Astrocyte of the spinal cord (primary cell): Measurements from ENCODE around the gene MCUR1.

Experiments
- DNase-seq: peaks from one replicate; pipeline ENCODE4 v3.0.0; 2011; ENCODE audit warnings: low read depth, low spot score
- H3K4me3 ChIP-seq: 2 replicates; pipeline ENCODE4 v1.5.1; 2011; ENCODE audit warnings: low read depth, mild to moderate bottlenecking, low read length, moderate library complexity
- in situ Hi-C: cut with HindIII; loops from 2 replicates; pipeline ENCODE4 v1.10.0; 2017; ENCODE audit warnings: low sequenced_read_pairs
- TF ChIP-seq, protein P1 (sequence below): IDR thresholded peaks from 2 replicates; pipeline ENCODE4 v1.5.1; 2012; ENCODE audit warnings: low read depth, mild to moderate bottlenecking, low read length, inconsistent platforms

Gene MCUR1

GRCh38 chr6:13800615-13801014, 13.7 kb downstream of the MCUR1 start:
- no peak overlapping the region for H3K4me3 ChIP-seq
- in situ Hi-C loops = no loop called here
- TF ChIP-seq, protein P1, sequence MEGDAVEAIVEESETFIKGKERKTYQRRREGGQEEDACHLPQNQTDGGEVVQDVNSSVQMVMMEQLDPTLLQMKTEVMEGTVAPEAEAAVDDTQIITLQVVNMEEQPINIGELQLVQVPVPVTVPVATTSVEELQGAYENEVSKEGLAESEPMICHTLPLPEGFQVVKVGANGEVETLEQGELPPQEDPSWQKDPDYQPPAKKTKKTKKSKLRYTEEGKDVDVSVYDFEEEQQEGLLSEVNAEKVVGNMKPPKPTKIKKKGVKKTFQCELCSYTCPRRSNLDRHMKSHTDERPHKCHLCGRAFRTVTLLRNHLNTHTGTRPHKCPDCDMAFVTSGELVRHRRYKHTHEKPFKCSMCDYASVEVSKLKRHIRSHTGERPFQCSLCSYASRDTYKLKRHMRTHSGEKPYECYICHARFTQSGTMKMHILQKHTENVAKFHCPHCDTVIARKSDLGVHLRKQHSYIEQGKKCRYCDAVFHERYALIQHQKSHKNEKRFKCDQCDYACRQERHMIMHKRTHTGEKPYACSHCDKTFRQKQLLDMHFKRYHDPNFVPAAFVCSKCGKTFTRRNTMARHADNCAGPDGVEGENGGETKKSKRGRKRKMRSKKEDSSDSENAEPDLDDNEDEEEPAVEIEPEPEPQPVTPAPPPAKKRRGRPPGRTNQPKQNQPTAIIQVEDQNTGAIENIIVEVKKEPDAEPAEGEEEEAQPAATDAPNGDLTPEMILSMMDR = no peak
- no peak for DNase-seq

- in situ Hi-C loops = no loop called here
These were observed 17.6 kb downstream of the MCUR1 start for GRCh38 chr6:13796781-13797180.

DNA sequence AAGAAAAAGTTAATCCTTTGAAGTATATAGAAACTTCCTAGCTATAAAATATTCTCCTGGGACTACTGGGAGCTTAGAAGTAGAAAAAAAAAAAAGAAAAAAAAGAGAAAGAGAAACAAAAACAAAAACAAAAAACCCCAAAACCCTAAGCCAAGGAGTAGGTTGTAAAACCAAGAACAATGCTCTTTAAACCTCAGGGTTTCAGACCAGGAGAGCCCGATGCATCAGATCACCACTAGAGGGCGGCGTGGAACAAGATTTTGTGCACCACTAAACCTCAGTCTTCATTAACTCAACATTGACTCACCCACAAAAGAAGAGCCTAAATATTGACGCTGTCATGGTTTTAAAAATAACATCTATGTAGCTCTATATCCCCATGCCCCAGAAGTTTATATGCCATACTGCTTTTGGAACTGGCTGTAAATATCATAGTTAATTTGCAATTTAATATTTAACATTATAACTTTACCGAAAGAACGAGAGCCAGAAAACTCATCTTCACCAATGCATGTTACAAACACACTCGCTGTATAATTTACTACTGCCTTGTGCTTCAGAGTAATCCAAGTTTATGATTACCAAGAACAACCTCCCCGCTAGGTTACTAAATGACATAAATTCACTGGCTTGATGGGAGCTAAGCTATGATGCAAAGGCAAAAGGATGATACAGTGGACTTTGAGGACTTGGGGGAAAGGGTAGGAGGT, 19.2 kb downstream of the MCUR1 start:
- peak; percentile 82 for DNase-seq
- no peak overlapping the region for H3K4me3 ChIP-seq
- TF ChIP-seq, protein P1 = peak; percentile 97
- in situ Hi-C loops = no loop called here

More at GRCh38 chr6:13796781-13797180, 17.6 kb downstream of the MCUR1 start:
- H3K4me3 ChIP-seq = no peak overlapping the region
- TF ChIP-seq, protein P1 = no peak
- no peak for DNase-seq

DNA sequence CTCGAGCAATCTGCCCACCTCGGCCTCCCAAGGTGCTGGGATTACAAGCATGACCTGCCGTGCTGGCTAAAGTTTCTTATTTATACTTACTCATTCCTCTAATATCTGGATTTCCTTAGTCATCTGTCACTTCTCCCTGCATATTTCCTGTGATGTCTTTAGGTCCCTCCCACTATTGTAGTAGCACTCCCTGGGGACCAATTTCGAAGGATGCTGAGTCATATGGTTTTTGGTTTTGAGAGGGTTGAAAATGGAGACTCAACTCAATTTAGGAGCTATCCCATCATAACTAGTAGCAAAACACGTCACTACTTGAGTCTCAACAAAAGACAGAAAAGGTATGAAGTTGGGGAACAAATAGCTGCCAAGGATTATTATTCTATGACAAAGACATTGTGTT, 20.2 kb downstream of the MCUR1 start:
- no peak overlapping the region for H3K4me3 ChIP-seq
- in situ Hi-C loops = no loop called here
- TF ChIP-seq, protein P1 = no peak
- peak; percentile 74 for DNase-seq

DNA sequence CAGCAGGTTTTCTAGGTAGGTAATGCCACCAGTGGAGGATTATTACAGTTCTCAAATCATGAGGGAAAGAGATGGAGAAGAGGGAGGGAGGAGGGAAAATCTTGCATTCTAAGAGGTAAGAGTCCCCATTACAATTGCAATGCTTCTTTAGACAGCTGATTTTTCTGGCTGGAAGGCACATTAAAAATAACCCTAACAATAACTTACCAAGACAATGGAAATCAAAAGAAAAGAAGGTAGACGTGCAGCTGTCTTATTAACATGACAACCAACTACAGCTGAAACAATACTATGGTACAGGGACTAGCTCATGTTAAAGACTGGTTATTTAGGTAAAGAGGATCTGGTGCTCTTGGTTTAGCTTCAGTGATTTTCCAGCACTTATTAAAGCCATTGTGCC, 24.6 kb downstream of the MCUR1 start:
- no peak for DNase-seq
- TF ChIP-seq, protein P1 = no peak
- in situ Hi-C loops = no loop called here
- H3K4me3 ChIP-seq = no peak overlapping the region

DNA sequence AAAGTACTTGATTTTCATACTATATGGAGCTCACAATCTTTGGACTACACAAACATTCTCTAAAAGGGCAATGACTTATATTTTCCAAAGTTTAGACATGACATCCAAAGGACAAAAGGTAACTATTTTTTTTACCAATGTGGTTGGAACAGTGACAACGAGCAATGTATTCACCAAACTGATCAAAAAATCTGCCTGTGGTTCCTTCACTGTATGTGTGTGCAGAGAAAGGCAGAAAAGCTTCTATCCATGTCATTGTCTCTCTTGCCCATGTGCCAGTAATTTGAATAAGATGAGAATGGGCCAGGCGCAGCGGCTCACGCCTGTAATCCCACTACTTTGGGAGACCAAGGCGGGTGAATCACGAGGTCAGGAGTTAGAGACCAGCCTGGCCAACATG, 25.5 kb downstream of the MCUR1 start:
- no peak overlapping the region for H3K4me3 ChIP-seq
- TF ChIP-seq, protein P1 = no peak
- no peak for DNase-seq
- in situ Hi-C loops = no loop called here
